Endodermal cell (in vitro differentiated cells): ENCODE results near the gene BLTP2. TPM values are rescaled to one million over a fixed set of nuclear protein-coding genes. Genes with fewer than 3 reads are reported as not detected.

Experiments
- DNase-seq: peaks from one replicate; pipeline ENCODE4 v3.0.0-alpha.2; 2017
- H3K27ac ChIP-seq: 2 replicates; pipeline ENCODE4 v1.5.1; 2013; ENCODE audit warnings: mild to moderate bottlenecking, low read depth, low read length, moderate library complexity
- H3K27me3 ChIP-seq: 2 replicates; pipeline ENCODE4 v1.6.1; 2013; ENCODE audit warnings: mild to moderate bottlenecking, low read length, moderate library complexity; ENCODE audit not compliant: insufficient read depth, control insufficient read depth, poor library complexity, severe bottlenecking
- H3K36me3 ChIP-seq: 2 replicates; pipeline ENCODE4 v1.7.0; 2013; ENCODE audit warnings: mild to moderate bottlenecking, low read length, moderate library complexity; ENCODE audit not compliant: control insufficient read depth, insufficient read depth
- H3K4me1 ChIP-seq: one replicate; pipeline ENCODE4 v1.7.0; 2013; ENCODE audit warnings: low read length; ENCODE audit not compliant: control insufficient read depth, insufficient read depth
- H3K4me3 ChIP-seq: 2 replicates; pipeline ENCODE4 v1.5.1; 2013; ENCODE audit warnings: mild to moderate bottlenecking, low read length, moderate library complexity
- H3K9ac ChIP-seq: 2 replicates; pipeline ENCODE4 v1.6.1; 2013; ENCODE audit warnings: mild to moderate bottlenecking, low read length, moderate library complexity; ENCODE audit not compliant: poor library complexity, severe bottlenecking; ENCODE audit errors: extremely low read depth
- H3K9me3 ChIP-seq: 2 replicates; pipeline ENCODE4 v1.6.1; 2013; ENCODE audit warnings: mild to moderate bottlenecking, low read length, moderate library complexity; ENCODE audit not compliant: control insufficient read depth
- H3K27ac Mint-ChIP-seq: 2 replicates; pipeline ENCODE4 v1.8.0; 2020; ENCODE audit warnings: mixed read lengths
- H3K27me3 Mint-ChIP-seq: 2 replicates; pipeline ENCODE4 v1.8.0; 2021; ENCODE audit warnings: mild to moderate bottlenecking, mixed read lengths; ENCODE audit not compliant: insufficient read depth
- H3K36me3 Mint-ChIP-seq: 2 replicates; pipeline ENCODE4 v1.8.0; 2020; ENCODE audit warnings: low read depth, mixed read lengths
- H3K4me1 Mint-ChIP-seq: 2 replicates; pipeline ENCODE4 v1.8.0; 2020; ENCODE audit warnings: mixed read lengths
- H3K4me3 Mint-ChIP-seq: 2 replicates; pipeline ENCODE4 v1.8.0; 2020; ENCODE audit warnings: mild to moderate bottlenecking, moderate library complexity, mixed read lengths
- H3K9me3 Mint-ChIP-seq: 2 replicates; pipeline ENCODE4 v1.8.0; 2020; ENCODE audit warnings: mild to moderate bottlenecking, mixed read lengths
- CTCF ChIP-seq: fragments of 200-600 bp; sonication (generic); conservative IDR thresholded peaks from 2 replicates; pipeline ENCODE4 v1.5.0; 2021; ENCODE audit warnings: antibody characterized with exemption, mild to moderate bottlenecking
- WGBS, 2 experiments: methylation state at CpG; one replicate each; pipeline versions ENCODE4 v1.1.5 to v1.1.7; 2013; ENCODE audit warnings: missing lambda C conversion rate in 2 of 2, mixed read lengths in 1 of 2; ENCODE audit not compliant: insufficient coverage in 1 of 2, insufficient read length in 1 of 2; 5-methylcytosine and 5-hydroxymethylcytosine counted together
- total RNA-seq, 2 donors: library from RNA; stranded (reverse); fragmentation: NEBNext Ultra II Directional in 1 of 2; extraction: Animal tissue kit (Norgen Biotek cat#: 25700) in 1 of 2; gene quantifications; 2 replicates in 1 of 2; 3 replicates in 1 of 2; pipeline ENCODE4 v1.2.1, GENCODE V29; 2021

Gene BLTP2
- total RNA-seq, 2 donors from 2014 or later = 132 to 144 TPM

GRCh38 chr17:28622186-28622585, 22.8 kb downstream of the BLTP2 start:
- no peaks in the 10 kb centered on the region for H3K9me3 Mint-ChIP-seq
- H3K27me3 Mint-ChIP-seq = peaks cover 52% of the 10 kb centered on the region
- Histone ChIP-seq H3K36me3 (peaks cover 85% of the 10 kb centered on the region), H3K9ac (no peak overlapping the region), H3K4me3 (no peak overlapping the region), H3K9me3 (no peaks in the 10 kb centered on the region), H3K27me3 (peaks cover 66% of the 10 kb centered on the region), H3K4me1 (no peaks in the 10 kb centered on the region), H3K27ac (no peak overlapping the region)
- TF ChIP-seq CTCF = no peak
- H3K4me1 Mint-ChIP-seq = peaks cover 18% of the 10 kb centered on the region
- H3K36me3 Mint-ChIP-seq = peaks cover 85% of the 10 kb centered on the region
- DNase-seq = no peak
- WGBS, 2 experiments = 33 to 53% methylated on average over 2 of the region's 3 CpGs
- no peak overlapping the region for H3K27ac Mint-ChIP-seq
- H3K4me3 Mint-ChIP-seq = no peak overlapping the region

- no peaks in the 10 kb centered on the region for H3K4me1 ChIP-seq
- no peak overlapping the region for H3K27ac Mint-ChIP-seq
Observed at GRCh38 chr17:28620010-28620409, 24.9 kb downstream of the BLTP2 start.

GRCh38 chr17:28618464-28618863, 26.5 kb downstream of the BLTP2 start:
- peaks cover 31% of the 10 kb centered on the region for H3K27me3 ChIP-seq
- peaks cover 85% of the 10 kb centered on the region for H3K36me3 Mint-ChIP-seq
- TF ChIP-seq CTCF = no peak
- no peak for DNase-seq
- no peak overlapping the region for H3K4me3 Mint-ChIP-seq
- H3K9ac ChIP-seq = no peak overlapping the region
- no peak overlapping the region for H3K27ac ChIP-seq
- H3K27me3 Mint-ChIP-seq = peaks cover 20% of the 10 kb centered on the region
- H3K9me3 ChIP-seq = no peaks in the 10 kb centered on the region
- no peaks in the 10 kb centered on the region for H3K9me3 Mint-ChIP-seq
- no peaks in the 10 kb centered on the region for H3K4me1 ChIP-seq
- no peak overlapping the region for H3K27ac Mint-ChIP-seq
- H3K36me3 ChIP-seq = peaks cover 83% of the 10 kb centered on the region
- no peak overlapping the region for H3K4me3 ChIP-seq
- peaks cover 18% of the 10 kb centered on the region for H3K4me1 Mint-ChIP-seq
- 98 to 100% methylated on average over 1 to 2 of the region's 3 CpGs for WGBS, 2 experiments

More at GRCh38 chr17:28620010-28620409, 24.9 kb downstream of the BLTP2 start:
- Histone ChIP-seq H3K9ac (no peak overlapping the region), H3K4me3 (no peak overlapping the region), H3K9me3 (no peaks in the 10 kb centered on the region), H3K36me3 (peaks cover 88% of the 10 kb centered on the region), H3K27ac (no peak overlapping the region), H3K27me3 (peaks cover 46% of the 10 kb centered on the region)
- Mint-ChIP-seq H3K4me3 (no peak overlapping the region), H3K9me3 (no peaks in the 10 kb centered on the region), H3K4me1 (peaks cover 18% of the 10 kb centered on the region), H3K27me3 (peaks cover 34% of the 10 kb centered on the region), H3K36me3 (peaks cover 90% of the 10 kb centered on the region)
- TF ChIP-seq CTCF = no peak
- DNase-seq = no peak
- 80 to 96% methylated on average over 2 of the region's 2 CpGs for WGBS, 2 experiments
